Measurements from ENCODE around the gene PHTF2.

PHTF2 gene

GRCh38 chr7:77794000-77794399 lies 4.6 kb upstream of the PHTF2 start:
- DNase-seq (ENCODE audit: low read depth in 2 of 2), result no peak

- no peak for DNase-seq (ENCODE audit: low read depth in 2 of 2)
Measured at GRCh38 chr7:77796109-77796508, 2.5 kb upstream of the PHTF2 start.

GRCh38 chr7:77796960-77797359 lies 1.6 kb upstream of the PHTF2 start:
- no peak for DNase-seq (ENCODE audit: low read depth in 2 of 2)

GRCh38 chr7:77797734-77798393 lies 709 bp upstream of the PHTF2 start:
- no peak for DNase-seq (ENCODE audit: low read depth in 2 of 2)

- DNase-seq (ENCODE audit: low read depth in 2 of 2), result no peak
Measured at GRCh38 chr7:77799078-77799964, 748 bp downstream of the PHTF2 start.

GRCh38 chr7:77800158-77800557 lies 1.6 kb downstream of the PHTF2 start:
- no peak for DNase-seq (ENCODE audit: low read depth in 2 of 2)

GRCh38 chr7:77800730-77801129 lies 2.2 kb downstream of the PHTF2 start:
- no peak for DNase-seq (ENCODE audit: low read depth in 2 of 2)

GRCh38 chr7:77802557-77803405 lies 4.2 kb downstream of the PHTF2 start:
- DNase-seq (ENCODE audit: low read depth in 2 of 2), result no peak

GRCh38 chr7:77806425-77806824 lies 7.9 kb downstream of the PHTF2 start:
- no peak for DNase-seq (ENCODE audit: low read depth in 2 of 2)

- no peak for DNase-seq (ENCODE audit: low read depth in 2 of 2)
Measured at GRCh38 chr7:77808517-77808916, 9.9 kb downstream of the PHTF2 start.

- DNase-seq (ENCODE audit: low read depth in 2 of 2), result no peak
Measured at GRCh38 chr7:77811516-77812289, 13.1 kb downstream of the PHTF2 start.

GRCh38 chr7:77812290-77812685 lies 13.7 kb downstream of the PHTF2 start:
- no peak for DNase-seq (ENCODE audit: low read depth in 2 of 2)

GRCh38 chr7:77813180-77813579 lies 14.6 kb downstream of the PHTF2 start:
- no peak for DNase-seq (ENCODE audit: low read depth in 2 of 2)

- DNase-seq (ENCODE audit: low read depth in 2 of 2), result no peak
Measured at GRCh38 chr7:77819021-77819420, 20.4 kb downstream of the PHTF2 start.

GRCh38 chr7:77820967-77821366 lies 22.4 kb downstream of the PHTF2 start:
- no peak for DNase-seq (ENCODE audit: low read depth in 2 of 2)

GRCh38 chr7:77822269-77822668 lies 23.7 kb downstream of the PHTF2 start:
- no peak for DNase-seq (ENCODE audit: low read depth in 2 of 2)

- DNase-seq (ENCODE audit: low read depth in 2 of 2), result no peak
Measured at GRCh38 chr7:77823787-77824186, 25.2 kb downstream of the PHTF2 start.

GRCh38 chr7:77824636-77825035 lies 26.1 kb downstream of the PHTF2 start:
- no peak for DNase-seq (ENCODE audit: low read depth in 2 of 2)

GRCh38 chr7:77825131-77825530 lies 26.6 kb downstream of the PHTF2 start:
- DNase-seq (ENCODE audit: low read depth in 2 of 2), result no peak

- DNase-seq (ENCODE audit: low read depth in 2 of 2), result no peak
Measured at GRCh38 chr7:77826300-77826699, 27.7 kb downstream of the PHTF2 start.

- DNase-seq (ENCODE audit: low read depth in 2 of 2), result no peak
Measured at GRCh38 chr7:77827999-77828398, 29.4 kb downstream of the PHTF2 start.
